Measurements from ENCODE around the gene MEI1. TPM values are rescaled to one million over a fixed set of nuclear protein-coding genes. Genes with fewer than 3 reads are reported as not detected.
A peak's percentile ranks its signal among the peaks of the same experiment; 100 is the strongest.
"Not testable (repeated sequence)": the region's sequence is repeated elsewhere in the genome, so short reads cannot be mapped to it uniquely, and the experiment has no call there.

MEI1 gene
- total and polyA plus RNA-seq, 12 donors = 0.36 to 3.7 (median 1.3) TPM; not detected in 1

DNA sequence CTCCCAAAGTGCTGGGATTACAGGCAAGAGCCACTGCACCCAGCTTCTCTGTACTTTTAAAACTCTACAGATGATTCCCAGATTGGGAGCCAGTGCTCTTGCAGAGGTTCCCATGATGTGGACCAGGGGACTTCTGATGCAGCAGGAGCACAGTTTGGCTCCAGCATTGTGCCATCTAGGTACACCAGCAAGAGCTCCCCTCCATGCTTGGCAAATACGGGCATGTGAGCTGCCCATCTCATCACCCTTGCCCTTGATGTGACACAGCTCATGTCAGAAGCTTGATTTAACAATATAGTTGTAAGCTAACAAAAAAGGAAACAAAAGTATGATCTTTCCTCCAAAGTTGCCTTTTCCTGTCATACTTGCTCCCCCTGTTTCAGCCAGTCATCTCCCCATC lies 39.4 kb upstream of the MEI1 start:
- H3K36me3 ChIP-seq (replicated peaks in 1 of 2) = peaks cover 0 to 93% of the 10 kb centered on the region in 2 donors
- peaks cover 12 to 16% of the 10 kb centered on the region in 2 donors for H3K4me1 ChIP-seq (replicated peaks in 1 of 2)
- no peaks in the 10 kb centered on the region for H3K27me3 ChIP-seq
- WGBS, 4 donors = 47 to 70% (median 60%) methylated on average over 1 of the region's 1 CpG
- TF ChIP-seq POLR2A (IDR thresholded peaks at IDR 0.05) = no peak
- TF ChIP-seq, protein P1, sequence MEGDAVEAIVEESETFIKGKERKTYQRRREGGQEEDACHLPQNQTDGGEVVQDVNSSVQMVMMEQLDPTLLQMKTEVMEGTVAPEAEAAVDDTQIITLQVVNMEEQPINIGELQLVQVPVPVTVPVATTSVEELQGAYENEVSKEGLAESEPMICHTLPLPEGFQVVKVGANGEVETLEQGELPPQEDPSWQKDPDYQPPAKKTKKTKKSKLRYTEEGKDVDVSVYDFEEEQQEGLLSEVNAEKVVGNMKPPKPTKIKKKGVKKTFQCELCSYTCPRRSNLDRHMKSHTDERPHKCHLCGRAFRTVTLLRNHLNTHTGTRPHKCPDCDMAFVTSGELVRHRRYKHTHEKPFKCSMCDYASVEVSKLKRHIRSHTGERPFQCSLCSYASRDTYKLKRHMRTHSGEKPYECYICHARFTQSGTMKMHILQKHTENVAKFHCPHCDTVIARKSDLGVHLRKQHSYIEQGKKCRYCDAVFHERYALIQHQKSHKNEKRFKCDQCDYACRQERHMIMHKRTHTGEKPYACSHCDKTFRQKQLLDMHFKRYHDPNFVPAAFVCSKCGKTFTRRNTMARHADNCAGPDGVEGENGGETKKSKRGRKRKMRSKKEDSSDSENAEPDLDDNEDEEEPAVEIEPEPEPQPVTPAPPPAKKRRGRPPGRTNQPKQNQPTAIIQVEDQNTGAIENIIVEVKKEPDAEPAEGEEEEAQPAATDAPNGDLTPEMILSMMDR (IDR thresholded peaks at IDR 0.05) = no peak
- H3K9me3 ChIP-seq (replicated peaks in 1 of 3) = no peaks in the 10 kb centered on the region
- no peak overlapping the region for H3K4me3 ChIP-seq
- intact Hi-C loops (cut with DNase I) = no loop called here
- H3K27ac ChIP-seq = peak overlapping the region in 4 of 5 donors; percentile 9 to 88 (median 50)
- DNase-seq = peak in 1 of 7 donors; percentile 54

GRCh38 chr22:41660416-41660815 lies 38.9 kb upstream of the MEI1 start:
- intact Hi-C loops (cut with DNase I) = no loop called here
- Histone ChIP-seq H3K9me3 (replicated peaks in 1 of 3) (no peaks in the 10 kb centered on the region), H3K27ac (peak overlapping the region; percentile 33 to 88 (median 67)), H3K36me3 (replicated peaks in 1 of 2) (peaks cover 0 to 88% of the 10 kb centered on the region in 2 donors), H3K4me3 (no peak overlapping the region), H3K27me3 (no peaks in the 10 kb centered on the region), H3K4me1 (replicated peaks in 1 of 2) (peaks cover 12 to 16% of the 10 kb centered on the region in 2 donors)
- DNase-seq = peak; percentile 50 to 76 (median 66)
- TF ChIP-seq POLR2A (IDR thresholded peaks at IDR 0.05) = no peak
- TF ChIP-seq, protein P1 (IDR thresholded peaks at IDR 0.05) = no peak
- 46 to 70% (median 47%) methylated on average over 3 of the region's 3 CpGs for WGBS, 4 donors

DNA sequence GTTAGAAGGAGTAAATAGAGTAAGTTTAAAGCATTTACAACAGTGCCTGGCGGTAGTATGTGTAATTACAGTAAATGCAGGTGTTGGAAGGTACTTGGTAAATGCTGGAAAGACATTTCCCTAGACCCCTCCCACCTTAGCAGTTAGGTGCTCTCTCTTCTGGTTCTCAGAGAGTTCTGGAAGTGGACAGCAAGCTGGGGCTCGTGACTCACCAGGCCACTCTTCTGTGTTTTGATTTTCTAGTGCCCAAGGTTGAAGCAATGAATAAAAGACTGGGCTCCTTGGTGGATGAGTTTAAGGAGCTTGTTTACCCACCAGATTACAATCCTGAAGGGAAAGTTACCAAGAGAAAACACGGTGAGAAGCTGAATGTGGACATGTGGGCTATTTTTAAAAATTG lies 38.2 kb upstream of the MEI1 start:
- H3K27me3 ChIP-seq = no peaks in the 10 kb centered on the region
- H3K4me1 ChIP-seq (replicated peaks in 1 of 2) = peaks cover 12 to 16% of the 10 kb centered on the region in 2 donors
- TF ChIP-seq, protein P1 (IDR thresholded peaks at IDR 0.05) = no peak
- DNase-seq = peak; percentile 51 to 76 (median 64)
- no peak overlapping the region for H3K4me3 ChIP-seq
- H3K27ac ChIP-seq = peak overlapping the region in 4 of 5 donors; percentile 51 to 88 (median 73)
- peaks cover 0 to 82% of the 10 kb centered on the region in 2 donors for H3K36me3 ChIP-seq (replicated peaks in 1 of 2)
- intact Hi-C loops (cut with DNase I) = no loop called here
- no peaks in the 10 kb centered on the region for H3K9me3 ChIP-seq (replicated peaks in 1 of 3)
- 35 to 56% (median 53%) methylated on average over 3 of the region's 3 CpGs for WGBS, 4 donors

DNA sequence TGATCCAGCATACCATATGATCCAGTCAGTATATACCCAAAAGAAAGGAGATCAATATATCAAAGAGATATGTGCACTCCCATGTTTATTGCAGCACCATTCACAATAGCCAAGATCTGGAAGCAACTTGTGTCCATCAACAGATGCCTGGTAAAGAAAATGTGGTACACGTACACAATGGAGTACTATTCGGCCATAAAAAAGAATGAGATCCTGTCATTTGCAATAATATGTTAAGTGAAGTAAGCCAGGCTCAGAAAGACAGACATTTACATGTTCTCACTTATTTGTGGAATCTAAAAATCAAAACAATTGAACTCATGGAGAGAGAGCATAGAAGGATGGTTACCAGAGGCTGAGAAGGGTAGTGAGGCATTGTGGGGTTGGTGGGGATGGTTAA lies 37.6 kb upstream of the MEI1 start:
- Histone ChIP-seq H3K36me3 (replicated peaks in 1 of 2) (peaks cover 0 to 75% of the 10 kb centered on the region in 2 donors), H3K4me3 (no peak overlapping the region), H3K27me3 (no peaks in the 10 kb centered on the region), H3K9me3 (replicated peaks in 1 of 3) (no peaks in the 10 kb centered on the region), H3K27ac (peak overlapping the region in 4 of 5 donors; percentile 51 to 88 (median 73)), H3K4me1 (replicated peaks in 1 of 2) (peaks cover 12 to 16% of the 10 kb centered on the region in 2 donors)
- no peak for DNase-seq
- intact Hi-C loops (cut with DNase I) = no loop called here
- WGBS, 4 donors = 93 to 98% (median 95%) methylated on average over 2 of the region's 2 CpGs
- no peak for TF ChIP-seq POLR2A (IDR thresholded peaks at IDR 0.05)
- TF ChIP-seq, protein P1 (IDR thresholded peaks at IDR 0.05) = no peak

DNA sequence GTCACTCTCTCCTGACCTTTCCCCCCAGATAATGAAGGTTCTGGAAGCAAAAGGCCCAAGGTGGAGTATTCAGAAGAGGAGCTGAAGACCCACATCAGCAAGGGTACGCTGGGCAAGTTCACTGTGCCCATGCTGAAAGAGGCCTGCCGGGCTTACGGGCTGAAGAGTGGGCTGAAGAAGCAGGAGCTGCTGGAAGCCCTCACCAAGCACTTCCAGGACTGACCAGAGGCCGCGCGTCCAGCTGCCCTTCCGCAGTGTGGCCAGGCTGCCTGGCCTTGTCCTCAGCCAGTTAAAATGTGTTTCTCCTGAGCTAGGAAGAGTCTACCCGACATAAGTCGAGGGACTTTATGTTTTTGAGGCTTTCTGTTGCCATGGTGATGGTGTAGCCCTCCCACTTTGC lies 35.7 kb upstream of the MEI1 start:
- WGBS, 4 donors = 84 to 90% (median 87%) methylated on average over 8 to 9 of the region's 9 CpGs
- DNase-seq = peak in 1 of 7 donors; percentile 45
- Histone ChIP-seq H3K36me3 (replicated peaks in 1 of 2) (peaks cover 0 to 57% of the 10 kb centered on the region in 2 donors), H3K4me1 (replicated peaks in 1 of 2) (peaks cover 12 to 26% of the 10 kb centered on the region in 2 donors)
- intact Hi-C loops (cut with DNase I); H3K27me3 ChIP-seq; H3K27ac ChIP-seq; H3K9me3 ChIP-seq (replicated peaks in 1 of 3); H3K4me3 ChIP-seq: not testable (repeated sequence)
